Stimulated activated CD8-positive, alpha-beta memory T cell treated with anti-CD3 and anti-CD28 coated beads, Interleukin-4, amount 100 ng/mL, for 1 hour (primary cell): ENCODE results near the gene SBSN.
A peak's percentile ranks its signal among the peaks of the same experiment; 100 is the strongest.

Experiments
- DNase-seq, 2 donors: peaks; one replicate each; pipeline ENCODE4 v3.0.0-alpha.2; 2020; ENCODE audit warnings: low read depth in 2 of 2, low spot score in 1 of 2

The SBSN gene

DNA sequence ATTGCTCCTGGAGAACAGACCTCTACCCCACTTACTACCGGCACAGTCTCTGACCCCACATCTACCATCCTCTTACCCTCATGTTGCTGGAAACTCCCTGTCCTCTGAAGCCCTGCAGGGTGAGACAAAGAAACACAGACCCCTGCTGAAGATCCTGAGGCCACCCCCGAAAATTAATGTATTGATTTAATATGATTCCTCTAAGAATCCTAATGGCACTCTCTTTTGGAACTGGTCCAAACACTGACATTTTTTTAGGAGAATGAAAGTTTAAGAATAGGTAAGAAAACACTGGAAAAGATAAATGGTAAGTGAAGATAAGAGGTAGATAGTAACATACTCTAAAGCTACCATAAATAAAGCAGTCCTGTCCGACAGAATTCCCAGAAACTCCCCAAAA is 20.0 kb downstream of the SBSN start:
- DNase-seq, result no peak

DNA sequence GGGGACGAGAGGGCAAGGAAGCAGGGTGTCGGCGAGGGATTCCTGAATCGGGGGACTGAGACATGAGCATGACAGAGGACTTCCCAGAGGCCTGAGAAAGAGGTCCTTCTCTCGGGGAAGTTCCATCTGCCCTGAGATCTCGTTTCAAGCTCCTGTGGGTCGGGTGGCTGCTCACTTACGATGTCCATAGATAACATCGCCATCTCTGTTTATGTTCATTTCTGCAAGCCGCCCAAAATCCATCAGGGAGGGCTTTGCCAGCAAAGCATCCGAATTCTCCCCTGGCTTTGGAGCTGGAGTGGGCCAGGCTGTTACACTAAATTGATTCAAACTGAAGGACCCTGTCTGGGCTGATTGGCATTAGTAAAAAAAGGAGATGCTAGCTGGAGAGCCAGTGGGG is 20.6 kb downstream of the SBSN start:
- DNase-seq, result no peak

DNA sequence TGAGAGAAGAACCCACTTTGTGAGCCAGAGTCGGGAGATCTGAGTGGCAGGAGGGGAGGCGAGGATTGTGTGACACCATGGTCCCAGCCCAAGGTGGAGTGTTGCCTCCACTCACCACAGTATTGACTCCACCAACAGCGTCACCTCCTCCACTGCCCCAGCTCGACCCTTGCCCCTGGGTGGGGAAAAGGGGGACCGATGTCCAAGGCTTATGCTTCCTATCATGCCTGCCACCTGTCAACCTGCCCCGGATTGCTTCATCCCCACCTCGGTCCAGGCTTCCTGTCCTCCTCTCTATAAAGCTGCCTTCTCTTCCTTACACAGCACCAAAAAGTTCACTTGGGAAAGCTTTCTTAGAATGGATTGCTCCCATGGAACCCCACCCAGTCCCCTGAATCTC is 22.1 kb downstream of the SBSN start:
- DNase-seq, result no peak

DNA sequence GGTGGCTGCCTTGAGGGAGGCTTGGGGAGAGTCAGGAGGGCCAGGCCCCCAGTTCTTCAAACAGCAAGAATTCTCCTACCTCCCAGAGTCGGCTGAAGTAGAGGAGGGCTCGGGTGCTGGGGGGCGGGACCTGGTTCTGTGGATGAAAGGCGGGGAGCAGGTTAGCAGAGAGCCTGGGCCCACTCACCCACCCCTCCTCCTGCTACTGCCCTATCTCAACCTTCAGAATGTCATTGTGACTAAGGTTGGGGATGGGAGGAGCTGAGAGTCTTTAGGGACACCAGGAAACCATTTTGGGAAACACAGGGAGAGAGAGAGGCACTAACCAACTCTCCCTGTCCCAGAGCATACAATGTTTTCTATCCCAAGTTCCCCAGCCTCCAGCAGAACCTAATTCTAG is 25.4 kb downstream of the SBSN start:
- no peak for DNase-seq

DNA sequence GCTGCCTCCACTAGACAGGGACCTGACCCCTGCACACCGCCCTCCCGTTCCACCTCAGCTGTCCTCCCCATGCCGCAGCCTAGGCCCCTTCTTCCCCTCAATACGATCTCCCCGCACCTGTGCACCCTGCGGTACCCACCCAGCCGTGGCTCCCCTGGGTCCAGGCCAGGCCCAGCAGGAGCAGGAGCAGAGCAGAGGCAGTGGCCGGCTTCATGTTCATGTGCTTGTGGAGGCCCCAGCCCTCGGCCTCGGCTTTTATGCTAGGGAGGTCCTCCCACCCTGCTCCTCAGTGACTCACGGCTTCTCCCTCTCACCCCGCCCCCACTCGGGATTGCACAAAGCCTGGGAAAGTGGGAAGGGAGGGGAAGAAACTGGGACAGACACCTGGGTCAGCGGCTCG is 26.4 kb downstream of the SBSN start:
- no peak for DNase-seq

DNA sequence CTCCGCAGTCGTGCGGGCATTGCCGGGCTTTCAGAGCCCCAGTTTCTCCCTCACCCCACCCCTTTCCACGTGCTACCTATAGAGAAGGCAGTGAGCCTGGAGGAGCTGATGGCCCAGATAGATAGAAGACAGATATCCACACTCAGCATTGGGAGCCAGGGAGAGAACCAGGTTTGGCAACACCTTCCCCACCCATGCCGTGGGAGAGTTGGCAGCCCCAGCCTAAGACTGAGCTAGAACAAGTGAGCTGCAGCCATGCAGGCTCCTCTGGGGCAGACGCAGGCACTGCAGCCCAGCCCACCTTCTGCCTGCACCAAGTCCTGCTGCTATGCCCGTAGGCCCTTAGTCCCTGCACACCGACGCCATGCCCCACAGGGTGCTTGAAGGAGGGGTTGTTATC is 27.5 kb downstream of the SBSN start:
- DNase-seq, result no peak

DNA sequence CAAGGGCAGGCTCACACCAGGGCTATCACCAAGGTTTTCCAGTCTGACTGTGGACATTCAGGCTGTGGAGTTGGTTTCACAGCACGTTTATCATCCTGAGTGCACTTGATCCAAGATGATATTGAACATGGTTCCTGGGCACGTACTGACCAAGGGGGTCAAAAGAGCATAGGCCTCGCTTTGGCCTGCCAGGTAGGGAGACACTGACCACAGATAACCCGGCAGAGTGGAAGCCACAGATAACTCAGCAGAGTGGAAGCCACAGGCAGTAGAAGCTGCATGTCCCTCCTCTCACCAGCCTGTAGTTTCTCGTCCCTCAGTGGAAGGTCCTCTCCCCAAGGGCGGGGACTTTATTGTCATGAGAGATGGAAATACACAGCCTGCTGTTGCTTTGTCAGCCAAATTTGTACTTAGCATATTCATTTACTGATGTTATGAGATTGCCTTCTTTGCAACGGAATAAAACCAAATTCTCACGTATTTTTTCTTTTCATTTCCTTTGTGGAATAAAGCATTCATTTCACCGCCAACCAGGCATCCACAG is 29.1 kb downstream of the SBSN start:
- no peak for DNase-seq

DNA sequence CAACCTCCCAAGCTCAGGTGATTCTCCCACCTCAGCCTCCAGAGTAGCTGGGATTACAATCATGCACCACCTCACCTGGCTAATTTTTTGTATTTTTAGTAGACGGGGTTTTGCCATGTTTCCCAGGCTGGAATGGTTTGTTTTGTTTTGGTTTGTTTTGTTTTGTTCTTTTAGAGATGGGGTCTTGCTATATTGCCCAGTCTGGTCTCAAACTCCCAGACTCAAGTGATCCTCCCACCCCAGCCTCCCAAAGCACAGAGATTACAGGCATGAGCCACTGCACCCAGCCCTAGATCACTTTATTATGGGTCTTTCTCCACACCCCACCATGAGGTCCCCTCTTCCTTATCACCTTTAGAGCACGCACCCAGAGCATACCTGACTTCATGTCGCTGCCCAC is 29.9 kb downstream of the SBSN start:
- no peak for DNase-seq

DNA sequence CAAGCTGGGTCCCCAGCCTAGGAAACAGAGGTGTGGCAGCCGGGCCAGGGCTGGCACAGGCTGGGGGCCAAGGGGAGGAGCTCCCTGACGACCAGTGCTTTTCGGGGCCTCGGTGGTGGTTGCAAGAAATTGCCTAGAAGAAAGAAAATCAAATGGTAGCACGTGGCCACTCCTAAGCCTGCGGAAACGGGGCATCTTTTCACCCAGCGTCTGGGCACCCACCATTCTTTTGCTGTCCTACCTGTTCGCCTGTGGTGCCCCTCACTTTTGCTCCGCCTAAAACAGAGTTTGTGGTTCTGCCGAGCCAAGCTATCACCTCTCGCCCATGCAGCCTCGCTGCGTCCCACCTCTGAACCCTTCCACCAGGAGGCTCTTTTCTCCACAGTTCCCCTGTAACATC is 30.7 kb downstream of the SBSN start:
- DNase-seq, result no peak

DNA sequence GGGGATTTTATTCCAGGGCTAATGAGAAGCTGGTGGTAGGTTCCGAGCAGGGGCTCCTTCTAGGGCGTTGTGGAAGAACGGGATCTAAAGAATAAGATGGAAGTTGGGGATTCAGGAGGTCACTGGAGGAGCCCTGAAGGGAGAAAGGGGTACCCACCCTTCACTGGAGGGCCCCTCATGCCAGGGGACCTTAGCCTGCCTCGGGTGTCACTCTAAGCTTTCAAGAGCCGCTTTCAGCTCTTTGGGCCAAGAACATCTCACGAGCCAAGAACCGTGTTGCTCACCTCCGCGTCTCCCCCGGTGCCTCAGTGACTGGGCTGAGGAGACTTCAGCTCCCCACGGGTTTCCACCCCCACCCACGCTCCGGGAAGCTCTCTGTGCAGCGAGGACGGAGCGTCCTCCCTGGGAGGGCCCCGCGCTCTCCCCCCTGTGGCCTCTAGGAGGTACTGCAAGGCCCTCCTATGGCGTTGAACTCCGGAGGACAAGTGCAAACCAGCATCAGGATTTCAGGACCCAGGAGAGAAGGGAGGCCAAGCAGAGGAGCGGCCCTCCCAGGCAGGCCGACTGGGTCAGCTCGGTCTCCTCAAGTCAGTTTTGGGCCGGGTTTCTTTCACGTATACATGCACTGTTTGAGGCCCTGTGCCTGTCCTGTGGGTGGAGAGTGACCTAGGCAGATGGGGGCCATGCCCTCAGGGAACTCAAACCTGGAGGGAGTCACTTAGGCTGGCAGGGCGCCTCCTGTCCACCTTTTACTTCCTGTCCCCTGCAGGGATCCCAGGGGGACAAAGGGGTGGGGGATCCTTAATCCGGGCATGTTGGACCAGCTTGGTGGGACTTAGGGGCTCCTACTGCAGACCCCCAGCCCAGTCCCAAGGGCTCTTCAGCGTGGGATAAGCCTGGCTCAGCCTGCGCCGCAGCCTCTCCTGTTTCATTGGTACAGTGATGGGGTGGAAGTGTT is 32.7 kb downstream of the SBSN start:
- DNase-seq, result peak; percentile 24 to 44

DNA sequence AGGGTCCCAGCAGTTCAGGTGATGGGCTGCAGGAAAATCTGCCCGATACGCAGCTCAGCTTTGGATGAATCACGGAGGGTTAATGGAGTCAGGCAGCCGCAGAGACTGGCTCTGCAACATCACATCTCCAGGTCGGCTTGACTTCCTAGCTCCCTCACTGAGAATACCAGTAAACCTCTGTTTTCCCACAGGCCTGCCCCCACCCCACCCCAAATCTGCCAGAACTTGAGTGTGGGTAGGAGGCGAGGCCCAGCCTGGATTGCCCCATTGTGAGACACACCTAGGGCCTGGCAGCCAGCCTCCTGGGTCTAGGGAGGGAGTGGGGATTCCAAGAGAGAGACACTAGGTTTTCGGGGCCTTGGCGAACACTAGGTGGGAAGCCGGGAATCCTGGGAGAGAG is 34.1 kb downstream of the SBSN start:
- no peak for DNase-seq

DNA sequence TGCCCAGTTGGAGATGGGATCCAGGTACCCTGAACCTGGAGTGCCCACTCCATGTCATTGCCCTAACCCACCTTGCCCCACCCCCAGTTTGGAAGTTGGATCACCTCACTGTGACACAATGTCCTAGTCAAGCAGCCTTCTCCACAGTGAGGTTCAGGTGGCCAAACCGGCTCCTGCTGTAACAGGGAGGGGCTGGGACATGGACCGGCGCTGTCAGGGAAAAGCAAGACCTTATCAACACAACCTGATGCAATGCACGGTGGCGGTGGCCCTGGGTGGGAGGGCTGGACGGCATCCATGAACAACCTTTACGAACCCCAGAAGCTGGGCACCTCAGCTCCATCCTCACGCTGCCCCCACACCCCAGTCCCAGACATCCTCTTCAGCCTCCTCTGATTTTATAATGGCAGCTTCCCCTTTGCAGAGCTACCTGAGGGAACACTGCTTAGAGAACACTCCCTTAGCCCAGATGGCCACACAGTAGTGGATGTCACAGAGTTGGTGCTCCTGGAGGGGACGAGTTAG is 36.2 kb downstream of the SBSN start:
- DNase-seq, result no peak

DNA sequence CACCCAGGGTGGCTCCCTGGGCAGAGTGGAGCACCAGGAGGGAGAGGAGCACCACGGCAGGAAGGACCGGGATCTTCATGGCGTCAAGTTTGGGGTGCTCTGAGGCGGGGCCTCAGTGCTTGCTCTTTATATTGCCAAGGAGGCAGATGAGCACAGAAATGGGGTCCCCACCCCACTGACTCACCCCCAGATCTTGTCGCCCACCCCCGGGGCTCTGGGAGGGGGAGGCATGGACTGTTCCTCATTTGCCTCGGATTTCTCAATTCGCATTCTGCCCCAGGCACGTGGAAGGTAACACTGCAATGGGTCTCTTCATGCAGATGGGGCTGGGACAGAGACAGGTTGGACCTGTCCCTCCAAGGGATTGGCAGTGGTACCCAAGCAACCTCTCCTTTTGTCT is 37.7 kb downstream of the SBSN start, which contains the start of gene KRTDAP:
KRTDAP (minus strand) TSS at position 101 of the 400 bp plus-strand sequence; CDS start at position 79, 22 bp downstream.
- no peak for DNase-seq

DNA sequence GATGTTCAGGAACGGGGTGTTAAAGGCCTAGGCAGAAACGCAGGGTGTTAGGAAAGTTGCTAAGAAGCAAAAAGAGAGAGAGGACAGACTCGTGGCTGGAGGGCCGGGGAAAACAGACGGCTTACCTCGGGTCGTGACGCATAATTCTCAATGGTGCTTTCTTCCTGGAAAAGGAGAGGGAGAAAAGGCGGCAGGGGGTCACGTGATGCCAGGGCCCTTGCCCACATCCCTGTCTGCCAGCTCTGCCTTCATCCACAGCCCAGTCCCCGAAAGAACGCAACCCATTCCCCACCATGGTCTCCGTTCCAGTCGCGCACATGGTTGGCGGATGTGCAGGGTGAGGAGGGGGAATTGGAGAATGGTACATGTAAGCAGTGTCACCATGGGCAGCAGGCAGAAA is 39.4 kb downstream of the SBSN start:
- no peak for DNase-seq

DNA sequence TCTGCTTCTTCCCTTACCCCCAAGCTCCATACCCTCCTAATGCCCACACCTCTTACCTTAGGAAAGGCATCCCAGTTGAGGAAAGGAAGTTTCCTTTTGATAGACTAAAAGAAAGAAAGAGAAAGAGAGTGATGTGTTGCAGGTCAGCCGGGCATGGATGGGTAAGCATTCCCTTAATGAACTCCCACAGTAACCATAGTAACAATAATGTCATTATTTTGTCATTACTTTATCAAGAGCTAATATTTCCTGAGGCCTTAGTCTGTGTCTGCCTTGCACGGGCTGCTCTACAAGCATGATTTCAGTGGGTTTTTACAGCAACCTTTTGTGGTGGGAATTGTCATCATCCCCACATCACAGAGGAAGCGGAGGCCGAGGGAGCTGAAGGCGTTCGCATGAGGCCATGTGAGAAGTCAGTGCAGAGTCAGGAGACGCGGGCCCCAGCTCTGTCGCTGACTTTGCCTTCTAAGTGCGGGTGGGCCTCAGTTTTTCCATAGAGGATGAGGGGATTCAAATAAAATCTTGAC is 40.4 kb downstream of the SBSN start:
- no peak for DNase-seq

DNA sequence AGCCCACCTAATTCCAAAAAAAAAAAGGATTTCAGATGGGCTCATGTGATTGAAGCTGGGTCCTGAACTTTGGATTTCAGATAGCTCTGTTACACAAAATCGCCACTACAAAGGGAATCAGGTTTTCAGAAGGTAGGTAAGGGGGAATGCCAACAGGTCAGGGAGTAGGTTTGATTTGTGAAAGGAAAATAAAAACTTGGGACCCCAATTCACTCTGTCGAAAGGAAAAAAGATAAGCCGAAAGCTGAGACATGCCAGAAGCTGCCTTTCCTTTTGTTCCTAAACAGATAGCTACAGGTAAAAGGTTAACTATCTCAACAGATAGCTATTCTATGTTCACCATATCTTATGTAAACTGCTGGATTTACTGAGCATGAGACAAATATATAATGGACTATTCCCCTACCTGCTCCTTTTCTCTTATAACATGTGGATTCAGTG is 41.8 kb downstream of the SBSN start:
- no peak for DNase-seq

DNA sequence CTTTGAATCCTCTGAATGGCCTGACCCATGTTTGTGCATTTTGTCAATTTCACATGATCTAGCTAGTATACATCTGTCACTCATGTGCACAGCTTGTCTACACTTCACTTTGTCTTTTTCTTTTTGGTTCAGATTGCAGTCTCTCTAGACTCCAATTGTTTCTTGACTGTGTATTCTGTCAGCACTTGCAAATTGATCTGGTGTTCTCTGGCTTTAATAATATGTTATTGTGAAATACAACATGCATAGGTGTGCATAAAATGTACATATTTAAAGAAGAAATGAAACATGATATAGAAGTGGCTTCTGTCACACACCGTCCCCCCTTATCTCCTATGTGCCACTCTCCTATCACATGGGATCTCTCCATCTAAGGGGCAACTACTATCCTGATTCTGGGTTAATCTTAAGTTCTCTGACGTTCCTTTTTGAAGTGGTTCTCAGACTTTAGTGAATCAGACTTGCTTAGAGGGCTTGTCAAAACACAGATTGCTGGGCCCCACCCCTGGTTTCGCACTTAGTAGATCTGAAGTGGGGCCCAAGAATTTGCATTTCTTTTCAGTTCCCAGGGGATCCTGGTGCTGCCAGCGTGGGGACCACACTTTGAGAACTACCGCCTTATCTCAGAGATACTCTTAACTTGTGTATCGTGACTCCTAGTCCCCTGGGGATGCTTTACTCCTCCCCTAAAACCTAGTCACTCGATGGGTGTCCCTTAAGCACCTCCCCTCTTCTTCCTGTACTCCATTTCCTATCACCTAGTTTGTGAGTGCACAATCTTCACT is 43.7 kb downstream of the SBSN start:
- no peak for DNase-seq

DNA sequence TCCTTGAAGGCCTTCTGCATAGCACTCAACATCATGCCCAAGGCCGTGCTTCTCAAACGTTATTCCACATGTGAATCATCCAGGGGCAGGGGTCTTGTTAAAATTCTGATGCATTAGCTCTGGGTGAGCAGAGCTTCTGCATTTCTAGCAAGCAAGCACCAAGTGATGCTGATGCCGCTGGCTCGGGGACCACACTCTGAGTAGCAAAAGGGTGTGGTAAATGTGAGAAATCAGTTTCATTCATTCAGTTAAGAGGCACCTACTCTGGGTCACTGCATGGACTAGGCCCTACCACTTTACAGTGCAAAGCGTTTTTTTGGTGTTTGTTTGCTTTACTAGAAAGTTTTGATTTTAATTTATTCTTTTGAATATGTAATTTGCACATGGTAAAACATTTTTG is 45.0 kb downstream of the SBSN start:
- DNase-seq, result no peak

DNA sequence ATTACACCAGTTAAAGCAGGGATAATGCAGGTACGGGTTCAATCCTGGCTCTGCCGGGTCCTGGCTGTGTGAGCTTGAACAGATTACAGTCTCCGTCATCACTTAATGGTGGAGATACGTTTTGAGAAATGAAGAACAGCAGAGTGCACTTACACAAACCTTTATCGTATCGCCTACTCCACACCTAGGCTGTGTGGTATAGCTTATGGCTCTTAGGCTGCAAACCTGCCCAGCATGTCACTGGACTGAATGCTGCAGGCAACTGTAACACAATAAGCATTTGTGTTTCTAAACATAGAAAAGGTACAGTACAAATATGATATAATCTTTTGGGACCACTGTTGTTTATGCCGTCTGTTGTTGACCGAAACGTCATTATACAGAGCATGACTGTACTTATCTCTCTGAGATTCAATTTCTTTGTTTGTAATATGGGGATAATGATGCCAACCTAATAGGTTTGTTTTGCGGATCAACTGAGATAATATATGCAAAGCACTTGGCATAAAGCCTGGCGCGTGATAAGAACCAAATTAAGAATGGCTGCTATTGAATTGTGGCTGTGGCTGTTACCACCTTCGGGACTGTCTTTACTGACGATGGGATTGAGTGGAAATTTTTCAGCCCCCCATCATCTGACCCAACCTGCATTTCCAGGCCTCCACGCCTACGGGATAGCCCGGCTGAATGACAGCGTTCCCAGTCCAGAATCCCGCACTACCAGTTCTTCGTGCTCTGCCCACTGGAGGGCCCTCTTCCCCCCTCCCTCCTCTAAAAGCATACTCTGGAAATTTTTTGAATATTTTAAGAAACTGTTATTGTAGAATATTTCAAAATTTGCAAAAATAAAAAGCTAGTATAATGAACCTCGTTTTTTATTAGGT is 49.1 kb downstream of the SBSN start:
- no peak for DNase-seq

DNA sequence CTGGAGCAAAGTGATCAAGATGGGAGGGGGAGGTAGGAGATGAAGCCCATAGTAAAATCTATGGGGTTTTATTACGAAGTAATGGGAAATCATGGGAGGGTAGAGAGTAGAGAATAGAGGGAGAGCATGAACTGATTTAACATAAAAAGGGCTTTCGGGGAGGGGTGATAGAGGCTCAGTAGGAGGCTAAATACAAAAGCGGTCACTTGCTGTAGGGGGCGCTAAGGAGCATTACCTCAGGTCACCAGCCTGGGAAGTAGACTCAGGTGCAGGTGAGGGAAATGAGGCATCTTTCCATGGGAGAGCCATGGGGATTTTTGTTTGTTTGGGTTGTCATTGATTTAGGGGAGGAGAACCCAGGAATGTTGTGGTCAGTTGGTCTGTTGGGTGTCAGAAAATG is 52.0 kb downstream of the SBSN start:
- no peak for DNase-seq
